ENCODE data around the gene BRSK2.

DNA sequence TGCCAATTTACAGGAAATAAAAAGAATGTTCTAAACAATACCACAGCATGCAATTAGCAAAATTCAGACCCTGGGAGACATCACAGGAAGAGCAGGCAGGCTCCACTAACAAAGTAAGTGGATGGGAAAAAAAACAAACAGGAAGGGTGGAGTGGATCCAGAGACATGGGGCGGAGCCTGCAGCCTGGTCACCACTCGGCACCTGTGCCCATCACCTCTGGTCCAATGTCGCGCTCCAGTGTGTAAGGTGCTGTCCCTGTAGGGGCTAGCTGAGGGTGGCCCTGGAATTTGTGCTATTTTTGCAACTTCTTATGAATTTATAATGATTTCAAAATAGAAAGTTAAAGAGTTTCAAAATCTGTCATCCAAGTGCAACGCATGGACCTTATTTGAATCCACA, 107.9 kb downstream of the BRSK2 start:
- TF ChIP-seq EZH2phosphoT487 (IDR thresholded peaks at IDR 0.05; ENCODE audit: insufficient read depth, low read depth) (no peak), EZH2 (IDR thresholded peaks at IDR 0.05; ENCODE audit: insufficient read depth, poor library complexity, severe bottlenecking) (no peak)

Data from GM23248 (cell line).